DOHH2 (cell line): ENCODE data around the gene ACP4.

Source experiments
- CTCF ChIP-seq: fragments of 200-600 bp; sonication (generic); IDR thresholded peaks from one replicate; pipeline ENCODE4 v1.5.1; 2014; ENCODE audit warnings: antibody characterized with exemption, mild to moderate bottlenecking, low read depth, low read length; ENCODE audit not compliant: poor library complexity, severe bottlenecking
- EZH2phosphoT487 ChIP-seq: fragments of 200-600 bp; sonication (generic); IDR thresholded peaks from 2 replicates; pipeline ENCODE4 v1.6.1; 2017; ENCODE audit warnings: borderline replicate concordance, mild to moderate bottlenecking, antibody characterized with exemption, low read length, moderate library complexity, mixed read lengths

- TF ChIP-seq CTCF (no peak), EZH2phosphoT487 (no peak)
Measured at GRCh38 chr19:50793558-50794065, 3.4 kb downstream of the ACP4 start.
